Measurements from ENCODE around the gene MRGPRD. TPM values are rescaled to one million over a fixed set of nuclear protein-coding genes. Genes with fewer than 3 reads are reported as not detected.

MRGPRD gene
- total RNA-seq, 1 donor from 2014 or later = not detected

- H3K9me3 ChIP-seq (ENCODE audit: low read depth) = no peaks in the 10 kb centered on the region
- H2AFZ ChIP-seq (replicated peaks) = no peak overlapping the region
- DNase-seq (ENCODE audit: low spot score) = no peak
- no peaks in the 10 kb centered on the region for H3K4me1 ChIP-seq
- H3K4me1 Mint-ChIP-seq = peaks cover 12% of the 10 kb centered on the region
- H3K36me3 ChIP-seq = no peaks in the 10 kb centered on the region
- H3K27ac ChIP-seq = no peak overlapping the region
- no peaks in the 10 kb centered on the region for H3F3A ChIP-seq (ENCODE audit: low read depth)
- H3K4me3 Mint-ChIP-seq = no peak overlapping the region
- no peaks in the 10 kb centered on the region for H3K9me3 Mint-ChIP-seq
- no peak overlapping the region for H3K4me2 ChIP-seq
- H3K27me3 ChIP-seq = no peaks in the 10 kb centered on the region
- H3K4me3 ChIP-seq = no peak overlapping the region
- H3K36me3 Mint-ChIP-seq = no peaks in the 10 kb centered on the region
- H4K20me1 ChIP-seq (ENCODE audit: low read depth) = no peaks in the 10 kb centered on the region
- H3K27me3 Mint-ChIP-seq (ENCODE audit: insufficient read depth, low read depth) = peaks cover 4% of the 10 kb centered on the region
- no peak overlapping the region for H3K27ac Mint-ChIP-seq
- no peak overlapping the region for H3K9ac ChIP-seq
- TF ChIP-seq EZH2phosphoT487 (IDR thresholded peaks at IDR 0.05) (no peak), EZH2 (IDR thresholded peaks at IDR 0.05) (no peak)
- TF ChIP-seq, protein P1, sequence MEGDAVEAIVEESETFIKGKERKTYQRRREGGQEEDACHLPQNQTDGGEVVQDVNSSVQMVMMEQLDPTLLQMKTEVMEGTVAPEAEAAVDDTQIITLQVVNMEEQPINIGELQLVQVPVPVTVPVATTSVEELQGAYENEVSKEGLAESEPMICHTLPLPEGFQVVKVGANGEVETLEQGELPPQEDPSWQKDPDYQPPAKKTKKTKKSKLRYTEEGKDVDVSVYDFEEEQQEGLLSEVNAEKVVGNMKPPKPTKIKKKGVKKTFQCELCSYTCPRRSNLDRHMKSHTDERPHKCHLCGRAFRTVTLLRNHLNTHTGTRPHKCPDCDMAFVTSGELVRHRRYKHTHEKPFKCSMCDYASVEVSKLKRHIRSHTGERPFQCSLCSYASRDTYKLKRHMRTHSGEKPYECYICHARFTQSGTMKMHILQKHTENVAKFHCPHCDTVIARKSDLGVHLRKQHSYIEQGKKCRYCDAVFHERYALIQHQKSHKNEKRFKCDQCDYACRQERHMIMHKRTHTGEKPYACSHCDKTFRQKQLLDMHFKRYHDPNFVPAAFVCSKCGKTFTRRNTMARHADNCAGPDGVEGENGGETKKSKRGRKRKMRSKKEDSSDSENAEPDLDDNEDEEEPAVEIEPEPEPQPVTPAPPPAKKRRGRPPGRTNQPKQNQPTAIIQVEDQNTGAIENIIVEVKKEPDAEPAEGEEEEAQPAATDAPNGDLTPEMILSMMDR (IDR thresholded peaks at IDR 0.05) = no peak
- no peaks in the 10 kb centered on the region for H3K79me2 ChIP-seq (ENCODE audit: low read depth)
These were observed 21.4 kb upstream of the MRGPRD start for GRCh38 chr11:69002110-69002569.

- peaks cover 9% of the 10 kb centered on the region for H3K4me1 Mint-ChIP-seq
- H3K27me3 Mint-ChIP-seq (ENCODE audit: insufficient read depth, low read depth) = peaks cover 4% of the 10 kb centered on the region
- H3K27me3 ChIP-seq = no peaks in the 10 kb centered on the region
- no peaks in the 10 kb centered on the region for H3K9me3 Mint-ChIP-seq
- H3K79me2 ChIP-seq (ENCODE audit: low read depth) = no peaks in the 10 kb centered on the region
- no peaks in the 10 kb centered on the region for H3F3A ChIP-seq (ENCODE audit: low read depth)
- no peaks in the 10 kb centered on the region for H3K36me3 Mint-ChIP-seq
- no peak overlapping the region for H3K27ac Mint-ChIP-seq
- TF ChIP-seq, protein P1 (IDR thresholded peaks at IDR 0.05) = no peak
- TF ChIP-seq EZH2 (IDR thresholded peaks at IDR 0.05) (no peak), EZH2phosphoT487 (IDR thresholded peaks at IDR 0.05) (no peak)
- no peak overlapping the region for H3K9ac ChIP-seq
- no peaks in the 10 kb centered on the region for H3K36me3 ChIP-seq
- no peaks in the 10 kb centered on the region for H4K20me1 ChIP-seq (ENCODE audit: low read depth)
- H2AFZ ChIP-seq (replicated peaks) = no peak overlapping the region
- DNase-seq (ENCODE audit: low spot score) = no peak
- H3K4me3 Mint-ChIP-seq = no peak overlapping the region
- no peak overlapping the region for H3K4me2 ChIP-seq
- H3K4me1 ChIP-seq = no peaks in the 10 kb centered on the region
- H3K9me3 ChIP-seq (ENCODE audit: low read depth) = no peaks in the 10 kb centered on the region
- no peak overlapping the region for H3K27ac ChIP-seq
- no peak overlapping the region for H3K4me3 ChIP-seq
These were observed 20.7 kb upstream of the MRGPRD start for GRCh38 chr11:69001243-69002081.

DNA sequence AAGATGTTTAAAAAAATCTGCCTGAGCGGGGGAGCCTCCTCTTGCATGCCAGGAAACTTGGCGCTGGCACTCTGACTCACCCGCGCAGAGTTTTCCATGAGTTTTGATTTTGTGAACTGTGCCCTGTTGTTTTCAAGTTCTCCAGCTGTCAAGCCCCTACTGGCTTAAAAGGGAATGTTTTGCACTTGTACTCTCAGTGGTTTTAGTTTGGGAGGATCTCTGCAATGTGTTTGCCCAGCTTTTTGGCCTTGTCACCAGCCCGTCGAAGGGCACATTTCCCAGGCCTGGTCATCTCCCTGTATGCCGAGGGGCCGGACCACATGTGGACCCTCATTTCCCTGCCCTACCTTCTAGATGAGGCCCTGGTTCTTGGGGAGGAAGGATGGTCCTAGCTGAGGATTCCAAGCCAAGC is 20.1 kb upstream of the MRGPRD start:
- no peaks in the 10 kb centered on the region for H3K36me3 ChIP-seq
- H2AFZ ChIP-seq (replicated peaks) = no peak overlapping the region
- TF ChIP-seq EZH2phosphoT487 (IDR thresholded peaks at IDR 0.05) (no peak), EZH2 (IDR thresholded peaks at IDR 0.05) (no peak)
- TF ChIP-seq, protein P1 (IDR thresholded peaks at IDR 0.05) = peak; percentile 29
- Mint-ChIP-seq H3K4me1 (peaks cover 9% of the 10 kb centered on the region), H3K27me3 (ENCODE audit: insufficient read depth, low read depth) (peaks cover 4% of the 10 kb centered on the region), H3K27ac (no peak overlapping the region), H3K9me3 (no peaks in the 10 kb centered on the region), H3K36me3 (no peaks in the 10 kb centered on the region), H3K4me3 (no peak overlapping the region)
- no peak overlapping the region for H3K9ac ChIP-seq
- H3K79me2 ChIP-seq (ENCODE audit: low read depth) = no peaks in the 10 kb centered on the region
- H3K4me3 ChIP-seq = no peak overlapping the region
- DNase-seq (ENCODE audit: low spot score) = no peak
- H3K4me1 ChIP-seq = no peaks in the 10 kb centered on the region
- no peaks in the 10 kb centered on the region for H3K27me3 ChIP-seq
- H3K4me2 ChIP-seq = no peak overlapping the region
- H3K27ac ChIP-seq = no peak overlapping the region
- H3K9me3 ChIP-seq (ENCODE audit: low read depth) = no peaks in the 10 kb centered on the region
- H3F3A ChIP-seq (ENCODE audit: low read depth) = no peaks in the 10 kb centered on the region
- H4K20me1 ChIP-seq (ENCODE audit: low read depth) = no peaks in the 10 kb centered on the region

Data from neural progenitor cell (in vitro differentiated cells).